ENCODE data around the gene ITGAX.

DNA sequence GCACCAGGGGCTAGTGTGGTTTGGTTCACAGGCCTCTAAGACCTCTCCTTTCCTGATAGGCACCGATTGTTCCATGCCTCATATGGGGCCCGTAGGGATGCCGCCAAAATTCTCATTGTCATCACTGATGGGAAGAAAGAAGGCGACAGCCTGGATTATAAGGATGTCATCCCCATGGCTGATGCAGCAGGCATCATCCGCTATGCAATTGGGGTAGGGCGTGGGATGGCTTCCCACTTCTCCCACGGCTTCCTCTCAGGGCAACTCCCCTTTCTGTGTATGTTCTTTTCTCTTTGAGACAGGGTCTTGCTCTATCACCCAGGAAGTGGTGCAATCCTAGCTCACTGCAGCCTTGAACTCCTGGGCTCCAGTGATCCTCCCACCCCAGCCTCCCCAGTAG lies 5.3 kb downstream of the ITGAX start:
- TF ChIP-seq POLR2A (IDR thresholded peaks at IDR 0.05): no peak
- no peak for TF ChIP-seq CTCF (IDR thresholded peaks at IDR 0.05)
